Activated CD8-positive, alpha-beta T cell treated with anti-CD3 and anti-CD28 coated beads, Interleukin-2, amount 10 ng/mL, durations not matched to agents 7 days and 5 days (primary cell): ENCODE data around the gene SF3A2. TPM values are rescaled to one million over a fixed set of nuclear protein-coding genes. Genes with fewer than 3 reads are reported as not detected.

Experiments
- ATAC-seq: fragments of 150-1000 bp; cut with Tn5 transposase; one replicate; pipeline ENCODE4 v1.10.0; 2021; ENCODE audit warnings: moderate library complexity
- CTCF ChIA-PET: fragments of 350-600 bp; sonication (Branson Sonifier 250); formaldehyde crosslinking; loops from one replicate; lab custom pipeline; 2021; ENCODE audit warnings: antibody characterized with exemption; lab: Charles Lee
- POLR2A ChIA-PET: fragments of 350-600 bp; sonication (Branson Sonifier 250); formaldehyde crosslinking; loops from one replicate; lab custom pipeline; 2021; ENCODE audit warnings: antibody characterized with exemption; lab: Charles Lee
- DNase-seq: peaks from one replicate; pipeline ENCODE4 v3.0.0-alpha.2; 2020
- H3K27ac Mint-ChIP-seq: one replicate; pipeline ENCODE4 v1.8.0; 2021; ENCODE audit warnings: mild to moderate bottlenecking, mixed read lengths
- H3K27me3 Mint-ChIP-seq: one replicate; pipeline ENCODE4 v1.8.0; 2021; ENCODE audit warnings: low read depth, mixed read lengths
- H3K36me3 Mint-ChIP-seq: one replicate; pipeline ENCODE4 v1.8.0; 2021; ENCODE audit warnings: low read depth, mixed read lengths
- H3K4me1 Mint-ChIP-seq: one replicate; pipeline ENCODE4 v1.8.0; 2021; ENCODE audit warnings: low read depth, mixed read lengths
- H3K4me3 Mint-ChIP-seq: one replicate; pipeline ENCODE4 v1.8.0; 2021; ENCODE audit warnings: mild to moderate bottlenecking, mixed read lengths
- H3K9me3 Mint-ChIP-seq: one replicate; pipeline ENCODE4 v1.8.0; 2022; ENCODE audit warnings: mixed read lengths; ENCODE audit not compliant: insufficient read depth
- total RNA-seq, 2 experiments: library from RNA; stranded (reverse); gene quantifications; one replicate each; pipeline ENCODE4 v1.2.3, GENCODE V29; 2021

The SF3A2 gene
- total RNA-seq, 2 experiments from 2014 or later = 157 to 163 TPM

DNA sequence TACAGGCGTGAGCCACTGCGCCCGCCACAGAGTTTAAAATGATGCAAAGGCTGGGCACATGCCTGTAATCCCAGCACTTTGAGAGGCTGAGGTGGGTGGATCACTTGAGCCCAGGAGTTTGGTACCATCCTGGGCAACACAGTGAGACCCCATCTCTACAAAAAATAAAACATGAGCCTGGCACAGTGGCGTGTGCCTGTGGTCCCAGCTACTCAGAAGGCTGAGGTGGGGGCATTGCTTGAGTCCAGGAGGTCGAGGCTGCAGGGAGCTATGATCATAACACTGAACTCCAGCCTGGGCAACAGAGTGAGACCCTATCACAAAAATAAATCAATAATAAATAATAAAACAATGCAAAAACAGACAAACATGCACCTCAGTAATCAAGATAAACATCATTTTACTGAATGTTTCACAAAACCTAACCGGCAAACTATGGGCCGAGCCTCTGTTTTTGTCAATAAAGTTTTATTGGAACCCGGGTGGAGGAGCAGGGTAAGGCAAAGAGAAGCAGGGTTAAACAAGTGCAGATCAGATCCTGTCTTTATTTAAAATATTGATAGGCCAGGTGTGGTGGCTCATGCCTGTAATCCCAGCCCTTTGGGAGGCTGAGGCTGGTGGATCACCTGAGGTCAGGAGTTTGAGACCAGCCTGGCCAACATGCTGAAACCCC, 47.3 kb downstream of the SF3A2 start:
- DNase-seq = no peak
- H3K9me3 Mint-ChIP-seq = no peaks in the 10 kb centered on the region
- no peaks in the 10 kb centered on the region for H3K36me3 Mint-ChIP-seq
- no peak overlapping the region for H3K4me3 Mint-ChIP-seq
- H3K4me1 Mint-ChIP-seq = peaks cover 32% of the 10 kb centered on the region
- peaks cover 2% of the 10 kb centered on the region for H3K27me3 Mint-ChIP-seq
- CTCF ChIA-PET = interaction anchor here (1.4 kb wide), 1 partner anchor 10 kb away, joined by 4 read pairs; no protein-coding TSS in a partner anchor
- H3K27ac Mint-ChIP-seq = no peak overlapping the region
- no peak for ATAC-seq
- POLR2A ChIA-PET = interaction anchor here (0.6 kb wide), 1 partner anchor 36 kb away, joined by 3 read pairs; no protein-coding TSS in a partner anchor

DNA sequence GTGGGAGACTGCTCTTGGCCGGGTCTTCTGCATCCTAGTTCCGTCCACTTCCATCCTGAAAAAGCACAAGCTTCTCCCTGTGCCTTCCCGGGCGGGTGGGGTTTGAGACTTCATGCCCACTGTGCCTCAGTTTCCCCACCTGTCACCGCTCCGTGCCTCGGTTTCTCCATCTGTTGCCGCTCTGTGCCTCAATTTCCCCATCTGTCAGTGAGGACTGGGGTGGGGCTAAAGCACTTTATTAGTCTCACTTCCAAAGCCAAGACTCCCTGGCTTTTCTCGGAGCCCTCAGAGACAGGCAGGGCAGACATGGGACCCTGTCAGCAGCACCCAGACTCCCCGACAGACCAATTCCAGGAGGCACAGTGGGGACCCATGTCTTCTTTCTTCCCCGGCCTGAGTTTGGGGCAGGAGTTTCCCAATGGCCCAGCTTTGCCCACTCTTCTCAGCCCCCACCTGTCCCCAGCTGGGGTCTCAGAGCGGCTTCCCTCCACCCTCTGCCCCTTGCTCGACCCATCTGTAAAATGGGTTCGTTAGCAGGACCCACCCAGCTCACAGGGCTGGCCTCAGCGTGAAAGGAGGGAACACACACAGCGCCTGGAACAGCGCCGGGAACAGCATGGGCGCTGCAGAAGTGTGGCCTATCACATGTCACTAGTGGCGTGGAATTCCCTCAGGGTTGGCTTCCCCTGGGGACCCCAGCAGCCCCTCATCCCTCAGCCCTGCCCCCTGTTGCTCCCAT, 49.9 kb downstream of the SF3A2 start:
- Mint-ChIP-seq H3K4me3 (no peak overlapping the region), H3K9me3 (no peaks in the 10 kb centered on the region), H3K36me3 (peaks cover 5% of the 10 kb centered on the region), H3K4me1 (peaks cover 44% of the 10 kb centered on the region), H3K27me3 (peaks cover 5% of the 10 kb centered on the region), H3K27ac (no peak overlapping the region)
- DNase-seq (no peak), ATAC-seq (no peak)
- CTCF ChIA-PET = no interaction called here
- POLR2A ChIA-PET = interaction anchor here (0.7 to 1.2 kb wide), 3 partner anchors 10 to 16 kb away, joined by 3 to 6 read pairs (median 3); no protein-coding TSS in a partner anchor

DNA sequence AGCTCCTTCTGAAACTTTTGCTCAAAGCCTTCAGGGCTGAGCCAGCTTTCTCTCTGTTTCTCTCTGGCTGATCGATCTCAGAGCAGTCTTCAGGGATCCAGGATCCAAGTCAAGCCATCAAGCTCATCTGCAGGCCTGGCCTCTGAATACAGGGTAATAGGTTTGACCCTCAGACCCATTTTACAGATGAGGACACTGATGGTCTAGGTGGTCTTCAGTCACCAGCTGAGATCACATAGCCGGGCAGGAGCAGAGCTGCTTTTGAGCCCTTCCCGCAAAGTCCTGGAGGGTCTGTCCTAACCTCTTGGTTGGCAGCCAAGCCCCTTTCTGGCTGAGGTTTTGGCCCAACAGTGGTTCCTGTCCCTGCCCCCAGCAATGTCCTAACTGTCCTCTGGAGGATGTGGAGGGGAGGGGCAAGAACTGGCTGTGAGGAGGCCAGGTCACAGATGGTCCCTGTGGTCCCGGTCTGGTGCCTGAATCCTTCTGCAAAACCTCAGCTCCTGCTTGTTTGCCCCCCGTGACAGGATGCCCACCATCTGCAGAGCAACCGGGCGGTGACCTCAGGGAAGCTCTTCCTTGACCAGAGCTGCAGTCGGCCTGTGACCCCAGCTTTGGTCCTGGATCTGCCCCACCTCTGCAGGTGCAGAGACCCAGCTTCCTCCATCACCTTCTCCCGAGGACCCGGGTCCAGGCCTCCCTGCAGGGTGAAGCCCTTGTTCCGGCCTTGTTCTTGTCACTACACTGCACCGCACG, 51.1 kb downstream of the SF3A2 start:
- H3K27ac Mint-ChIP-seq = peak overlapping the region; percentile 97
- H3K4me3 Mint-ChIP-seq = no peak overlapping the region
- no peaks in the 10 kb centered on the region for H3K9me3 Mint-ChIP-seq
- ChIA-PET POLR2A (interaction anchor here (0.5 to 1.2 kb wide), 4 partner anchors 11 to 496 kb away, joined by 3 to 6 read pairs (median 3); partner anchors contain the start of gene SGTA), CTCF (interaction anchor here (1.3 to 2.5 kb wide), 2 partner anchors 14 to 40 kb away, joined by 4 to 15 read pairs; partner anchors contain the start of genes LSM7 and SPPL2B)
- peaks cover 10% of the 10 kb centered on the region for H3K36me3 Mint-ChIP-seq
- peaks cover 35% of the 10 kb centered on the region for H3K4me1 Mint-ChIP-seq
- peaks cover 5% of the 10 kb centered on the region for H3K27me3 Mint-ChIP-seq
- ATAC-seq (no peak), DNase-seq (no peak)

DNA sequence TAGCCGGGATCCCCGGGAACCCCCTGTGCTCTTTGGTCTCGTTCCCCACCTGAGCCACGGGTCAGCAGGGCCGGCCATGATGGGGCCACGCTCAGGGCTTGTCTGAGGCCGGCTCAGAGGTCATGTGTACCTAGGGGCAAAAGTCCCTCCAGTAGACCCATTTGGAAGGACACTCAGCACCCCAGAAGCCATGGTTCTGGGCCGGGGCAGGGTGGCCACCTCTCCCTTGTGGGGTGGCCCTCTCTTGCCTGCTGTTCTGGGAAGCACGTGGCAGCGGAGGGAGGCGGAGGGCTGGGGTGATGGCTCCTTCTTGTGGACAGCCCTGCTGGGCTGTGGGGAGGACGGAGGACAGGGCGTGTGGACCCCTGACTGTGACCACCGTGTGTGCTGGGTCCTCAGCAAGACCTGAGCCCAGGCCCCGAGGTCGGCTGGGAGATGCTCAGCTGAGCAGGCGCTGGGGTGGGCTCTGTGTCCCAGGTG, 51.8 kb downstream of the SF3A2 start:
- CTCF ChIA-PET = interaction anchor here (1.0 to 2.5 kb wide), 4 partner anchors 14 to 130 kb away, joined by 3 to 15 read pairs (median 4); partner anchors contain the start of genes LSM7 and SPPL2B
- no peak for ATAC-seq
- peaks cover 13% of the 10 kb centered on the region for H3K36me3 Mint-ChIP-seq
- peaks cover 5% of the 10 kb centered on the region for H3K27me3 Mint-ChIP-seq
- POLR2A ChIA-PET = interaction anchor here (0.6 to 1.3 kb wide), 4 partner anchors 12 to 188 kb away, joined by 3 to 4 read pairs (median 3); partner anchors contain the start of gene GADD45B
- no peak for DNase-seq
- H3K4me1 Mint-ChIP-seq = peaks cover 33% of the 10 kb centered on the region
- peak overlapping the region; percentile 85 for H3K4me3 Mint-ChIP-seq
- H3K9me3 Mint-ChIP-seq = no peaks in the 10 kb centered on the region
- peak overlapping the region; percentile 97 for H3K27ac Mint-ChIP-seq

DNA sequence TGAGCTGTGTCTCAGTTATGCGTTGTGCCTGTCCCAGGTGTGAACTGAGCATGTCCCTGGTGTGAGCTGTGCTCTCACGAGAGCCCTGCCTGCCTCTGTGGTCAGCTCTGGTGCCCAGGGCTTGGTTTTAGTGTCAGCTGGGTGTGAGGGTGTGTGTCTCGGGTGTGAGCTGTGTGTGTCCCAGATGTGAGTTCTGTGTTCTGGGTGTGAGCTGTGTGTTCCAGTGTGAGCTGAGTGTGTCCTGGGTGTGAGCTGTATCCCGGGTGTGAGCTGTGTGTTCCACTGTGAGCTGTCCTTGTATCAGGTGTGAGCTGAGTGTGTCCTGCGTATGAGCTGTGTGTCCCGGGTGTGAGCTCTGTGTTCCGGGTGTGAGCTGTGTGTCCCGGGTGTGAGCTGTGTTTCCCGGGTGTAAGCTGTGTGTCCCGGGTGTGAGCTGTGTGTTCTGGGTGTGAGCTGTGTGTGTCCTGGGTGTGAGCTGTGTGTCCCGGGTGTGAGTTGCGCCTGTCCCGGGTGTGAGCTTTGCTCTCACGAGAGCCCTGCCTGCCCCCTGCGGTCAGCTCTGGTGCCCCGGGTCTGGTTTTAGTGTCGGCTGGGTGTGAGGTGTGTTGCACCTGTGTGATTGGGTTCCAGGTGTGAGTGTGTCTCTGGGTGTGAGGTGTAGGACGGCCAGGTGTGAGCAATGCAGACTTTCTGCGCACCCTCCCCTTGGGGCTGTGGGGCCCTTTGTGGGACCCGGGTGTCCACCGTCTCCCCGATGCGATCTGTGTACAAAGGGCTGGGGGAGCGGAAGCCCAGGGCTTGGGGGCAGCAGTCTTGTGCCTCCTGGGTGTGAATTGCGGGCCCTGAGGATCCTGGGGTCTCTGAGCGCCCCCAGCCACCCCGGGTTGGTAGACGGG, 52.4 kb downstream of the SF3A2 start:
- peak overlapping the region; percentile 85 for H3K4me3 Mint-ChIP-seq
- no peaks in the 10 kb centered on the region for H3K9me3 Mint-ChIP-seq
- peaks cover 16% of the 10 kb centered on the region for H3K36me3 Mint-ChIP-seq
- CTCF ChIA-PET = interaction anchor here (0.7 to 2.5 kb wide), 6 partner anchors 13 to 131 kb away, joined by 3 to 15 read pairs (median 4); partner anchors contain the start of genes LSM7 and SPPL2B
- POLR2A ChIA-PET = interaction anchor here (0.7 to 1.3 kb wide), 6 partner anchors 11 to 332 kb away, joined by 3 to 4 read pairs (median 3); partner anchors contain the start of gene GADD45B
- H3K27ac Mint-ChIP-seq = peak overlapping the region; percentile 97
- peaks cover 36% of the 10 kb centered on the region for H3K4me1 Mint-ChIP-seq
- ATAC-seq (peak; percentile 26), DNase-seq (no peak)
- H3K27me3 Mint-ChIP-seq = peaks cover 5% of the 10 kb centered on the region

DNA sequence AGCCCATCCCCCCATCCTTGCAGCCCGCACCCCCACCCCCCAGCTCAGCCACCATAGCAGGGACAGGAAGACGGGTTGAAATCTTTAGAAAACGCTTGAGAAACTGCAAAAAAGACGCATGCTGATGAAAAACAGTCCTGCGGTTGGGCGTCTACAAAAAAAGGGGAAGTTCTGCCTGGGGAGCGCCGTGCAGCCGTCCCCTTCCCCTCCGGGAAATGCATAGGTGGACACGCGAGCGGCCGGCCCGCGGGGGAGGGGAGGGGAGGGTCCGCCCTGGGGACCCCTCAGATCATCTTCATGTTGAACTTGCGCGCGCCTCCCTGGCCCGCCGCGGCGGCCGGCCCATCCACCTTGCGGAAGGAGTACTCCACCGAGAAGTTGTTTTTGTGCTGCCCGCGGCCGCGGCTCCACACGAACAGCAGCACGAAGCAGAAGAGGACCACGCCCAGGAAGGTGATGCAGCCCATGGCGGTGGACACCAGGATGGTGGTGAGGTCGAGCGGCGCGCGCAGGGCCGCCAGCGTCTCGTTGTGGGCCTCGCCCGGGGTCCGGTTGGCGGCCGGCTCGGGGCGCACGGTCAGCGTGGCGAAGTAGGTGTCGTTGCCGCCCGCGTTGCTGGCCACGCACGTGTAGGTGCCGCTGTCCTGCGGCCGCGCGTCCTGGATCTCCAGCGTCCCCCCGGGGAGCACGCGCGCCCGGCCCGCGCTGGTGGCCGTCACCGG, 53.3 kb downstream of the SF3A2 start:
- ATAC-seq = peak; percentile 81
- peak overlapping the region; percentile 85 for H3K4me3 Mint-ChIP-seq

DNA sequence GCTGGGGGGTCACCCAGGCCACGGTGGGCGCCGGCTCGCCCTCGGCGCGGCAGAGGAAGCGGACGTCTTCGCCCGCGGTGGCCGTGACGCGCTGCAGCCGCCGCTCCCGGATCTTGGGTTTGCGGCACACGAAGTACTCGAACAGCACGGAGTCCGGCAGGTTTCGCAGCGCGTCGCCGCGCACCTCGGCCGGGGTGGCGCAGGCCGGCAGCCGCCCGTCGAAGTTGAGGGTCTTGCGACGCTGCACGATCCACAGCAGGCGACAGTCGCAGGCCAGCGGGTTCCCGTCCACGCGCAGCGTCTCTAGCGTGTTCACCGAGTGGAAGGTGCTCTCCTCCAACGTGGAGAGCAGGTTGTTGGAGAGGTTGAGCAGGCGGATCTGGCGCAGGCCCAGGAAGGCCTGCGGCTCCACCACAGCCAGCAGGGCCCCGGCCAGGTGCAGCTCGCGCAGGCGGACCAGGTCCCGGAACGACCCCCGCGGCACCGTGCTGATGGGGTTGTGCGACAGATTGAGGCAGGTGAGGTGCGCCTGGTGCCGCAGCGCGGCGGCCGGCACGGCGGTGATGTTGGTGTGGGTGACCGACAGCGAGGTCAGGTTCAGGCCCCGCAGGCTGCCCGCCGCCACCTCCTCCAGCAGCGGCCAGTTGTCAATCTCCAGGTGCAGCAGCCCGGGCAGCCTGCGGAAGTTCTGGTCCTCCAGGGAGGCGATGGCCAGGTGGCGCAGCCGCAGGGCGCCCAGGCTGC, 54.0 kb downstream of the SF3A2 start:
- peaks cover 25% of the 10 kb centered on the region for H3K36me3 Mint-ChIP-seq
- H3K27me3 Mint-ChIP-seq = peaks cover 5% of the 10 kb centered on the region
- H3K9me3 Mint-ChIP-seq = no peaks in the 10 kb centered on the region
- H3K4me3 Mint-ChIP-seq = peak overlapping the region; percentile 82
- DNase-seq (peak; percentile 51), ATAC-seq (peak; percentile 34)
- H3K27ac Mint-ChIP-seq = peak overlapping the region; percentile 87
- H3K4me1 Mint-ChIP-seq = peaks cover 41% of the 10 kb centered on the region
- ChIA-PET POLR2A (no interaction called here), CTCF (no interaction called here)

More for the DNA sequence above, 53.3 kb downstream of the SF3A2 start:
- H3K27ac Mint-ChIP-seq = peak overlapping the region; percentile 97
- no peaks in the 10 kb centered on the region for H3K9me3 Mint-ChIP-seq
- peak; percentile 82 for DNase-seq
- peaks cover 17% of the 10 kb centered on the region for H3K36me3 Mint-ChIP-seq
- H3K4me1 Mint-ChIP-seq = peaks cover 39% of the 10 kb centered on the region
- ChIA-PET POLR2A (interaction anchor here (0.7 to 1.3 kb wide), 5 partner anchors 10 to 186 kb away, joined by 3 to 4 read pairs (median 3); partner anchors contain the start of gene GADD45B), CTCF (interaction anchor here (0.7 to 2.5 kb wide), 4 partner anchors 14 to 105 kb away, joined by 3 to 15 read pairs (median 4); no protein-coding TSS in a partner anchor)
- peaks cover 5% of the 10 kb centered on the region for H3K27me3 Mint-ChIP-seq

DNA sequence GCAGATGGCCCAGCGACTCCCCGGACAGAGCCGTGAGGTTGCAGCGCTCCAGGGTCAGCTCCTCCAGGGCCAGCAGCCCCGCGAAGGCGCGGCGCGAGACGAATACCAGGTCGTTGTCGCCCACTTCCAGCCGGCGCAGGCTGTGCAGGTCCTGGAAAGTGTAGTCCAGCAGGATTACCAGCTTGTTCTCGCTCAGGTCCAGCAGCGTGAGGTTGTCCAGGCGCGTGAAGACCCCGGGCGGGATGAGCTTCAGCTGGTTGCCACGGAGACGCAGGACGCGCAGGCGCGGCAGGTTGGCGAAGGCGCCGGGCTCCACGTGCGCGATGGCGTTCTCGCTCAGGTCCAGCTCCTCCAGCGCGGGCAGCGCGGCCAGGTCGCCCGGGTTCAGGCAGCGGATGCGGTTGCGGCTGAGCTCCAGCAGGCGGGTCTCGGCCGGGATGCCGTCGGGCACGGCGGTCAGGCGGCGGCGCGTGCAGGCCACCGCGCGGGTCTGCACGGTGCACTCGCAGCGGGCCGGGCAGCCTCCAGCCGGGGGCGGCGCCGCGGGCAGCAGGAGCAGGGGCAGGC, 54.6 kb downstream of the SF3A2 start:
- Mint-ChIP-seq H3K27ac (peak overlapping the region; percentile 87), H3K9me3 (no peaks in the 10 kb centered on the region), H3K4me3 (peak overlapping the region; percentile 82), H3K27me3 (peaks cover 5% of the 10 kb centered on the region), H3K36me3 (peaks cover 25% of the 10 kb centered on the region), H3K4me1 (peaks cover 41% of the 10 kb centered on the region)
- CTCF ChIA-PET = interaction anchor here (0.6 kb wide), 1 partner anchor 357 kb away, joined by 3 read pairs; no protein-coding TSS in a partner anchor
- ATAC-seq = no peak
- DNase-seq = no peak
- POLR2A ChIA-PET = interaction anchor here (1.0 kb wide), 1 partner anchor 12 kb away, joined by 4 read pairs; no protein-coding TSS in a partner anchor
